ENCODE measurements around the gene CAAP1.

GRCh38 chr9:26870292-26870691 lies 22.3 kb downstream of the CAAP1 start:
- no peak for TF ChIP-seq CTCF (IDR thresholded peaks at IDR 0.05)
- TF ChIP-seq POLR2A (IDR thresholded peaks at IDR 0.05): no peak

All from heart left ventricle (tissue), 13 donors.